Nephron (organoid): ENCODE data around the gene EFCAB13.
A peak's percentile ranks its signal among the peaks of the same experiment; 100 is the strongest.

Experiments
- H3K27ac Mint-ChIP-seq, 3 experiments: 2 replicates each; pipeline ENCODE4 v1.8.0; 2020; ENCODE audit warnings: mixed read lengths in 3 of 3, mild to moderate bottlenecking in 2 of 3, moderate library complexity in 1 of 3
- H3K27me3 Mint-ChIP-seq: 2 replicates; pipeline ENCODE4 v1.8.0; 2021; ENCODE audit warnings: low read depth, mild to moderate bottlenecking, moderate library complexity, mixed read lengths
- H3K36me3 Mint-ChIP-seq: 2 replicates; pipeline ENCODE4 v1.8.0; 2020; ENCODE audit warnings: low read depth, mixed read lengths
- H3K4me1 Mint-ChIP-seq: 2 replicates; pipeline ENCODE4 v1.8.0; 2020; ENCODE audit warnings: mixed read lengths
- H3K4me3 Mint-ChIP-seq, 3 experiments: 2 replicates each; pipeline ENCODE4 v1.8.0; 2020; ENCODE audit warnings: mild to moderate bottlenecking in 3 of 3, mixed read lengths in 3 of 3, moderate library complexity in 2 of 3
- H3K9me3 Mint-ChIP-seq: 2 replicates; pipeline ENCODE4 v1.8.0; 2020; ENCODE audit warnings: mixed read lengths
- TF ChIP-seq, protein P1 (sequence below), 3 experiments: fragments of 200-600 bp; sonication (generic); IDR thresholded peaks; one replicate each; pipeline ENCODE4 v1.5.0; 2021; ENCODE audit warnings: antibody characterized with exemption in 3 of 3; ENCODE audit not compliant: unreplicated experiment in 3 of 3

EFCAB13 gene

GRCh38 chr17:47300718-47301117 lies 23.0 kb upstream of the EFCAB13 start:
- Mint-ChIP-seq H3K36me3 (peaks cover 8% of the 10 kb centered on the region), H3K9me3 (no peaks in the 10 kb centered on the region), H3K4me3 (no peak overlapping the region), H3K27me3 (no peaks in the 10 kb centered on the region), H3K4me1 (peaks cover 14% of the 10 kb centered on the region), H3K27ac (no peak overlapping the region)
- TF ChIP-seq, protein P1, sequence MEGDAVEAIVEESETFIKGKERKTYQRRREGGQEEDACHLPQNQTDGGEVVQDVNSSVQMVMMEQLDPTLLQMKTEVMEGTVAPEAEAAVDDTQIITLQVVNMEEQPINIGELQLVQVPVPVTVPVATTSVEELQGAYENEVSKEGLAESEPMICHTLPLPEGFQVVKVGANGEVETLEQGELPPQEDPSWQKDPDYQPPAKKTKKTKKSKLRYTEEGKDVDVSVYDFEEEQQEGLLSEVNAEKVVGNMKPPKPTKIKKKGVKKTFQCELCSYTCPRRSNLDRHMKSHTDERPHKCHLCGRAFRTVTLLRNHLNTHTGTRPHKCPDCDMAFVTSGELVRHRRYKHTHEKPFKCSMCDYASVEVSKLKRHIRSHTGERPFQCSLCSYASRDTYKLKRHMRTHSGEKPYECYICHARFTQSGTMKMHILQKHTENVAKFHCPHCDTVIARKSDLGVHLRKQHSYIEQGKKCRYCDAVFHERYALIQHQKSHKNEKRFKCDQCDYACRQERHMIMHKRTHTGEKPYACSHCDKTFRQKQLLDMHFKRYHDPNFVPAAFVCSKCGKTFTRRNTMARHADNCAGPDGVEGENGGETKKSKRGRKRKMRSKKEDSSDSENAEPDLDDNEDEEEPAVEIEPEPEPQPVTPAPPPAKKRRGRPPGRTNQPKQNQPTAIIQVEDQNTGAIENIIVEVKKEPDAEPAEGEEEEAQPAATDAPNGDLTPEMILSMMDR (IDR thresholded peaks at IDR 0.05; ENCODE audit: unreplicated experiment in 3 of 3): no peak

DNA sequence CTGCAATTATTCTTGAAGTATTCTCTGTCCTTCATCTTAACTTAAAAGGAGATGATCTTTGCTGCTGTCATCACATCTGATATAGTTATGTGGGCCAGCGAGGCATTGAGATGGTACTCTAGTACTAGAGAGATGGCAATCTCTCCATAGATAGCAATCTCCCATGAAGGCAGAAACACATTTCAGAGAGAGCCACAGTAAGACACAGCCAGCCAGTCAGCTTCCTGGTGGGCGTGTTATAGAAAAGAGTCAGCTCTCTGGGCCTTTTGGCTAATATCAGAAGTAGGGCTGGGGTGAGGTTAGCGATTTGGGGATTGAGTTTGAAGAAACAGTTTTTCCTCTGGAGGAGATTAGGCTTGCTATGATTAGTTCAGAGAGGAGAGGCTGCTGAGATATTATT lies 22.6 kb upstream of the EFCAB13 start:
- no peak overlapping the region for H3K4me3 Mint-ChIP-seq
- H3K9me3 Mint-ChIP-seq: no peaks in the 10 kb centered on the region
- peaks cover 14% of the 10 kb centered on the region for H3K4me1 Mint-ChIP-seq
- H3K27ac Mint-ChIP-seq: no peak overlapping the region
- no peaks in the 10 kb centered on the region for H3K27me3 Mint-ChIP-seq
- H3K36me3 Mint-ChIP-seq: peaks cover 8% of the 10 kb centered on the region
- TF ChIP-seq, protein P1 (IDR thresholded peaks at IDR 0.05; ENCODE audit: unreplicated experiment in 3 of 3): no peak

DNA sequence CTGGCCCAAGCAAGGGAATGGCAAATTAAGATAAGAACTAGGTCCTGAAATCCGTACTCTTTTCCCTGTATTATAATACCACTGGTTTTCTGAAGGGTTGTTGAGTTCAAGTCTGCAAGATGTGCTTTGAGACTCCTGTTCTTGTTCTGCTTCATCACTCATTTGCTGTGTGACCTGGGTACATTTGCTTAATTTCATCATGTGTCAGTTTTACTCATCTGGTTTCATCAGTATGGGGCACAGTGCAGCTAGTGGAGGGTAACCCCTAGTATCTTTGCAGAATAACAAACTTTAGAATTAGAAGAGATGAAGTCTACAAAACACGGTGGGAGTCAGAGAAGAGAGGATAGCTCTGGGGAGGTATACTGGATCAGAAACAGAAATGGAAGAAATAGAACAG lies 21.9 kb upstream of the EFCAB13 start:
- Mint-ChIP-seq H3K27me3 (no peaks in the 10 kb centered on the region), H3K4me3 (no peak overlapping the region), H3K4me1 (peaks cover 11% of the 10 kb centered on the region), H3K27ac (no peak overlapping the region), H3K9me3 (no peaks in the 10 kb centered on the region), H3K36me3 (peaks cover 8% of the 10 kb centered on the region)
- TF ChIP-seq, protein P1 (IDR thresholded peaks at IDR 0.05; ENCODE audit: unreplicated experiment in 3 of 3): no peak

- TF ChIP-seq, protein P1 (IDR thresholded peaks at IDR 0.05; ENCODE audit: unreplicated experiment in 3 of 3): no peak
- H3K4me1 Mint-ChIP-seq: peaks cover 8% of the 10 kb centered on the region
- peaks cover 8% of the 10 kb centered on the region for H3K36me3 Mint-ChIP-seq
- no peak overlapping the region for H3K27ac Mint-ChIP-seq
- H3K9me3 Mint-ChIP-seq: no peaks in the 10 kb centered on the region
- no peak overlapping the region for H3K4me3 Mint-ChIP-seq
- H3K27me3 Mint-ChIP-seq: no peaks in the 10 kb centered on the region
Observed at GRCh38 chr17:47304186-47304585, 19.6 kb upstream of the EFCAB13 start.

DNA sequence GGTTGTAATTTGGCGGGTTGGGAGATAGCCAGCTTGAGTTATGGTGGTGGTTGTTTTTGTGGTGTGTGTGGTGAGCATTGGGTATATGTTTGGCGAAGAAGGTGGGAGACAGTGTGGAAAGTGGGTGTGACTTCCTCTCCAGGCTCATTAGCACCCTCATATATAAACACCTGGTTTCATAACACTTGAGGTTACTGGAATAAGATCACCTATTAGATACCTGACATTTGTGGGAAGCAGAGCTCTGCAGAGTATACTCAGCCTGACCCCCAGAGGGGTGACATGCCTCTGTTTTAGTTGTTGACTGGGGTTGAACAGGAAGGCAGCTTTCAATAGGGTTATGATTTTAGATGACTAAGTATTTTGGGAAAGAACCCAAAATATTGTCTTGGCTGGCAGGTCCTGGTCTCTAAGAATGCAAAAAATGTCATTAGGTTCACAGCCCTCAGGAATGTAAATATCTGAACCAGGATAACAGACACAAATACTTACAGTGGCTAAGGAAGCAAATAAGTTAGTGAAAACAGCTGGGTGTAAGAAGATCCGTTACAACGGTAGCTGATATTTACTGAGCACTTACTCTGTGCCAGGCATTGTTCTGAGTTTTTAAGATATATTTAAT lies 18.3 kb upstream of the EFCAB13 start:
- Mint-ChIP-seq H3K27ac (peak overlapping the region; percentile 9 to 32 (median 10)), H3K4me1 (peaks cover 14% of the 10 kb centered on the region)

More for the DNA sequence above, 18.3 kb upstream of the EFCAB13 start:
- Mint-ChIP-seq H3K4me3 (no peak overlapping the region), H3K27me3 (no peaks in the 10 kb centered on the region), H3K9me3 (no peaks in the 10 kb centered on the region), H3K36me3 (peaks cover 8% of the 10 kb centered on the region)
- TF ChIP-seq, protein P1 (IDR thresholded peaks at IDR 0.05; ENCODE audit: unreplicated experiment in 3 of 3): no peak
